Measurements from ENCODE around the gene POFUT2.

POFUT2 gene

GRCh38 chr21:45262041-45262581 is 25.6 kb downstream of the POFUT2 start:
- DNase-seq (ENCODE audit: low read depth) = no peak

- no peak for DNase-seq (ENCODE audit: low read depth)
Observed at GRCh38 chr21:45261093-45261492, 26.6 kb downstream of the POFUT2 start.

DNA sequence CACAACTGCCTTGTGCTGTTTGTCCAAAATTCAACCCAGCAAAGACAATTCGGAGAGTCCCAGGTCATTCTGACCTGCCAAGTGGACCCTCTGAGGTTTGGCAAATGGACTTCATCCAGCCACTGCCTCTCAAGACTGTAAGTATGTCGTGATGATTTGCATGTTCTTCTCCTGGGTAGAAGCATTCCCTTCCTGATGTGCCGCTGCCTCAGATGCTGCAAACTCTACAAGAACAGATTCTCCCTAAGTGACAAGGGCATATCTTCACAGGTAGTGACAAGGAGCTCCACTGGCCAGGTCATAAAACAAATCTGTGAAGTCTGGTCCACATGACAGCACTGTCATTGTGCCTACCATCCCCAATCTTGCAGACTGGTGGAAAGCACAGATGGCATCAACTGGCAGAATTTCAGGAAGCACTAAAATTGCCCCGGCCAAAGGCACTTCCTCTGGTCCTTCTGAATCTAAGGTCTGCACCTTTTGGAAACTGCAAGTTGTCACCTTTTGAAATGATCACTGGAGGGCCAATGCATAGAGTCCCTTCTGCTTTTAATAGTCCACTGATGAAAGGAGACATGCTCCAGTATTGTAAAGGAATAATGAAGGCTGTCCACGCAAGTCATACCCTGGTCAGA is 27.4 kb downstream of the POFUT2 start:
- no peak for DNase-seq (ENCODE audit: low read depth)

- no peak for DNase-seq (ENCODE audit: low read depth)
Observed at GRCh38 chr21:45259206-45259840, 28.4 kb downstream of the POFUT2 start.

- DNase-seq (ENCODE audit: low read depth) = no peak
Observed at GRCh38 chr21:45258466-45258865, 29.2 kb downstream of the POFUT2 start.

DNA sequence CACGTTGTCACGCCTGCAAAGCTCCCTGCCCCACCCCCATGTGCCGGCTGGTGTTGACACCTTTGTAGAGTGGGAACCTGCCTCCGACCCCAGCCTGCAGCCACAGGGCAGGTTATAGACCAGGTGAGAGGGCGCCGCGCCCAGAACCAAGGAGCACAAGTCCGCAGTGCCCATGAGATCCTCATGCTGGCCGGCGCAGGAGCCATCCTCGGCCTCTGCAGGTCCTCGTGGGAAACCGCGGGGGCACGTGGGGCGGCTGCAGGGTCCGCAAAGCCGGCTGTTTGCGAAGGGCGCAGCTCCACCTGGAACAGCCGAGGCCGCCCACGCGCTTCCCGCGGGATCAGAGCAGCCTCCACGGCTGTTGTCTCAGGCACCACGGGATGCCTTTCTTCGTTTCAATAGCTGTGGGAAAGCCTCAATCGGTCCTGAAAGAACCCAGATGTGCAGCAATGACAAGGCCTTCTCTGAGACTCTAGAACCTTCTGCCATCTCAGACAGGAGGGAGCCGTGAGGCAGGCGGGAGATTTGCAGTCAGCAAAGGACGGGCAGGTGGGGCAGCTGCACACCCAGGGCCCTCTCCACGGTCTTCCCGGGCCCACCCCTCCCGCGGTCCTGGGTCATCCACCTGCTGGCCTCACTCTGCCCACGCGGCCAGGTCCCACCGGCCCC is 29.9 kb downstream of the POFUT2 start:
- no peak for DNase-seq (ENCODE audit: low read depth)

- DNase-seq (ENCODE audit: low read depth) = no peak
Observed at GRCh38 chr21:45256912-45257672, 30.6 kb downstream of the POFUT2 start.

GRCh38 chr21:45256021-45256911 is 31.4 kb downstream of the POFUT2 start:
- no peak for DNase-seq (ENCODE audit: low read depth)

- no peak for DNase-seq (ENCODE audit: low read depth)
Observed at GRCh38 chr21:45255381-45256020, 32.2 kb downstream of the POFUT2 start.

- no peak for DNase-seq (ENCODE audit: low read depth)
Observed at GRCh38 chr21:45254460-45254930, 33.2 kb downstream of the POFUT2 start.

DNA sequence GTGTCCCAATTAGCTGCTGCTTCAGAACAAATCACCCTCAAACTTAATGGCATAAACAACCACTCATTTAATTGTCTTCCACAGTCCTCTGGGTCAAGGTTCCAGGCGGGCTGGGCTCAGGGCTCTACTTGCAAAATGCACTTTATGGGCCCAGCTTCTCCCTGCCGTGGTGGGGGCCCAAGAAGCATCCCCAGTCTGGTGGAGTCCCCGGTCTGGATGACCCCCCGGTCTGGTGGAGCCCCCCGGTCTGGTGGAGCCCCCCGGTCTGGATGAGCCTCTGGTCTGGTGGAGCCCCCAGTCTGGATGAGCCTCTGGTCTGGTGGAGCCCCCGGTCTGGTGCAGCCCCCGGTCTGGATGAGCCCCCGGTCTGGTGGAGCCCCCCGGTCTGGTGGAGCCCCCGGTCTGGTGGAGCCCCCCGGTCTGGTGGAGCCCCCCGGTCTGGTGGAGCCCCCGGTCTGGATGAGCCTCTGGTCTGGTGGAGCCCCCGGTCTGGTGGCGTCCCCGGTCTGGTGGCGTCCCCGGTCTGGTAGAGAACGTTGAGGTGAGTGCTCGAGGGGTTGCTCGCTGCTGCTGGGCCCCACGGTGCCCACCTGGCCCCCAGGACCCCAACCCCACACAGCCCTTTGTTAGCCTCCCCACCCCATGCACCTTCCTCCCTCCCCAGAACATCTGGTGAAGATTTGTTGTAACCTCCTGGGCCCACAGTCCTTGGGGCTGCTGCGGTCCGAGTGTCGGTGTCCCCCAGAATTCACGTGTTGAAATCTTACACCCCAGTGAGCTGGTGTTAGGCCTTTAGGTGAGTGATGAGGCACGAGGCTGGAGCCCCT is 33.8 kb downstream of the POFUT2 start:
- no peak for DNase-seq (ENCODE audit: low read depth)

GRCh38 chr21:45253180-45253579 is 34.5 kb downstream of the POFUT2 start:
- no peak for DNase-seq (ENCODE audit: low read depth)

DNA sequence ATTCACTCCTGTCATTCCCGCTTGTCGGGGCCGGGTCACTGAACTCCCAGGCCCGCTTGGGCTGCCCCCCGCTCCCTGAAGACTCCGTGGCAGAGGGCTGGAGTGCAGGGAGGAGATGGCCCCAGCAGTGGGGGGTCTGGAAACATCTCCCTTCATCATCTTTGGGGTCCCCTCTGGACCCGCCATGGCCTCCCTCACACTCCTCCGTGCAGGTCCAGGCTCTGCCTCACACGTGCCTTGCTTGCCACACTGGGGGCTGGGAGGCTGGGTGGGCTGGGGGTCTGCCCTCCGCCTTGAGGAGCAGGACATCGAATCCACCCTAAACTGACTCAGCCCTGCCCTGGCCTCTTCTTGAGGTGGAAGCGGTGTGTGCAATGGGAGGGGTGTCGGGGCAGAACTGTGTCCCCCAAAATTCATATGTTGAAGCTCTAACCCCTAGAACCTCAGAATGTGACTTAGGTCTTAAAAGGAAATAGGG is 35.2 kb downstream of the POFUT2 start:
- DNase-seq (ENCODE audit: low read depth) = no peak

GRCh38 chr21:45251635-45252447 is 35.9 kb downstream of the POFUT2 start:
- no peak for DNase-seq (ENCODE audit: low read depth)

DNA sequence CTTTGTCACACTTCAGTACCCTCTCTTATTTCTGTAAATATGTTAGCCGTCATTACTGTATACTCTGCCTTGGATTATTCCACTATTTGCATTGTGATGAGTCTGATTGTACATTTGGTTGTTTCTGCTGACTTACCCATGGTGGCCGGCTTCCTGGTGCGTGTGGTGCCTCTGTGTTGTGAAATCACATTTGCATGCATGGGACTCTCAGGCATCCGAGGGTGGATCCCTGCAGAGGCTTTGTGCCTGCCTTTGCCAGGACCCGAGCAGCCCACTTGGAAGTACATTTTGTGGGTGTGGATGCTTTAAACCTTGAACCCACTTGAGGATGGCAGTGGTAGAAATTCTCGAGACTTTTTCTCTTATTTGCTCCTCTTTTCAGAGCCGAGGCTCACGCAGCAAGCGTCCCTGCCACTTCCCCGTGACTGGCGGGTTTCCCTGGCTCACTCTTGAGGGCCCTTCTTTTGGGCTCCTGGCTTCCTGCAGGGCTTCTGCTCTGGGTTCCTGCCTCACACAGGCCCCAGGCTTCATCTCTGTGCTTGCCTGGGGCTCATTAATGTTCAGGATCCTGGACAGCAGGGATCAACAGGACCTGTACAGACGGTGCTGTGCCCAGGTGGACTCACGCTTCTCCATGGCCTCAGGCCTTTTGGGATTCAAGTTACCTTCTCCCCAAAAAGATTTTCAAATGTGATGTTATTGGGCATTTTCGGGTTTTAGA is 36.6 kb downstream of the POFUT2 start:
- no peak for DNase-seq (ENCODE audit: low read depth)

DNA sequence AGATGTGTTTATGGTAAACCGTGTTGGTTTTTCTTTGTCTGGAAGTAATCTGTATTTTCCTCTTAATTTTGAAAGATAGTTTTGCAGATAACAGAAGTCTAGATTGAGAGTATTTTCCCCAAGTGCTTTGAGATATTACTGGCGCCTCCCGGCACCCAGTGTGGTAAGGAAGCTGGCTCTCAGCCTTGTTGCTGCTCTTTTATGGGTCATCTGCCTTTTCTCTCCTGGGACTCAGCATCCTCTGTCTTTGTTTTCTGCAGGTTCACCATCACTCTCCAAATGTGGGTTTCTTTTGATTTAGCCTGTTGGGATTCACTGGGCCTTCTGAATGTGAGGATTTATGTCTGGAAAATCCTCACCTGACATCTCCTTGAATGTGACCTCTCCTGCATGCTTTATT is 37.4 kb downstream of the POFUT2 start:
- no peak for DNase-seq (ENCODE audit: low read depth)

GRCh38 chr21:45249626-45250025 is 38.1 kb downstream of the POFUT2 start:
- DNase-seq (ENCODE audit: low read depth) = no peak

GRCh38 chr21:45248893-45249381 is 38.8 kb downstream of the POFUT2 start:
- DNase-seq (ENCODE audit: low read depth) = no peak
